Placental epithelial cell (primary cell): Measurements from ENCODE around the gene KIF26A. TPM values are rescaled to one million over a fixed set of nuclear protein-coding genes. Genes with fewer than 3 reads are reported as not detected.
A peak's percentile ranks its signal among the peaks of the same experiment; 100 is the strongest.

Experiments
- small RNA-seq: library from RNA; depleted of rRNA; stranded (forward); fragments of <200 nt; gene quantifications from one replicate; pipeline ENCODE3, GENCODE V24; 2012
- total RNA-seq: library from RNA; depleted of rRNA; stranded (reverse); fragments of >200 nt; gene quantifications from 2 replicates; pipeline ENCODE4 v1.2.3, GENCODE V29; 2012

Gene KIF26A
- total RNA-seq: 1.6 and 2.3 TPM in 2 replicates

DNA sequence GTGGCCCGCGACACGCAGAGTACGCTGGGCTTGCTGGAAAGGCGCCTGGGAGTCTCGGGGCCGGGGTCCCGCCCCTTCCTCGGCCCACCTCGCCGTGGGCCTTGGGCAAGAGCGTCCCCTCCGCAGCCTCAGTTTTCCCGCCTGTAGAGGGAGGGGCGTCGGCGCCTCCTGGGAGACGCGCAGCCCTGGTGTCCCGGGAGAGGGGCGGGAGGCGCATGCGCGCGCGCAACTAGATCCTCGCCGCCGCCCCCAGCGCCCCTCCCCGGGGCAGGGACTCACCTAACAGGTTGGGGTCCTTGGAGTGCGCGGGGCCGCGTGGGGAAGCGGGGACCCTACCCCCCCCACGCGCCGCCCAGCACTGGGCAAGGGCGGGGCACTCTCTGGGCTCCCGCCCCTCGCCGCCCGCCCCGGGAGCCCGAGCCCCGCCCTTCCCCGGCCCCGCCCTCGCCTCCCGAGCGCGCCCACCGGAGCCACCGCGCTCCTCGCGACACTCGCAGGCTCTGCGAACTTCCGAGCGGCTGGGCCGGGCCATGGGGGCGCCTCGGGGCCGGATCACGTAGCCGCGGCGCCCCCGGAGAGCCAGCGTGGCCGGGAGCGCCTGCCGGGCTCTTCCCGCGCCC, at the start of gene KIF26A:
Gene KIF26A, plus strand, starts transcription at position 490 of the 620 bp plus-strand sequence. CDS start 136 bp downstream, outside the sequence.

Small RNAs within 50 kb of the gene (small RNA-seq; reads per million reads assigned to genes)
- 1,744 reads per million, percentile 100 among the genes with 10 or more reads in this experiment for gene MIR203A

Other genes with a start within 250 kb of the KIF26A start
- 6.5 and 6.7 TPM in 2 replicates for gene TDRD9, start 210.1 kb upstream of the KIF26A start, total RNA-seq
- gene RD3L, start 196.1 kb upstream of the KIF26A start, total RNA-seq: not detected in 2 replicates
- 0.22 and 0.79 TPM in 2 replicates for gene ASPG, start 52.9 kb upstream of the KIF26A start, total RNA-seq